ENCODE data around the gene PNMA8C.

- TF ChIP-seq GATA2 (IDR thresholded peaks at IDR 0.05; ENCODE audit: low read depth, low read length) (no peak), GATA3 (IDR thresholded peaks at IDR 0.05; ENCODE audit: low read depth, low read length) (no peak)
Measured at GRCh38 chr19:46404753-46405468, 23.8 kb downstream of the PNMA8C start.
